ACC112 (cell line): Measurements from ENCODE around the gene CADM2.

Experiments
- H2AFZ ChIP-seq: fragments of 200-600 bp; sonication (generic); one replicate; pipeline ENCODE4 v1.6.0; 2017; ENCODE audit warnings: antibody characterized with exemption, low read length; ENCODE audit not compliant: unreplicated experiment
- H3K27ac ChIP-seq: fragments of 200-600 bp; sonication (generic); 2 replicates; pipeline ENCODE4 v1.5.1; 2014; ENCODE audit warnings: low read depth, mild to moderate bottlenecking, antibody characterized with exemption, low read length, moderate library complexity
- H3K27me3 ChIP-seq: fragments of 200-600 bp; sonication (generic); 2 replicates; pipeline ENCODE4 v1.6.1; 2014; ENCODE audit warnings: mild to moderate bottlenecking, antibody characterized with exemption, low read length, moderate library complexity, mixed read lengths; ENCODE audit not compliant: insufficient read depth
- H3K36me3 ChIP-seq: fragments of 200-600 bp; sonication (generic); 2 replicates; pipeline ENCODE4 v1.6.1; 2016; ENCODE audit warnings: mild to moderate bottlenecking, antibody characterized with exemption, low read length, moderate library complexity, mixed read lengths; ENCODE audit not compliant: insufficient read depth
- H3K4me1 ChIP-seq: fragments of 200-600 bp; sonication (generic); one replicate; pipeline ENCODE4 v1.6.1; 2016; ENCODE audit warnings: low read length, mixed read lengths; ENCODE audit not compliant: insufficient read depth, unreplicated experiment, control insufficient read depth
- H3K4me3 ChIP-seq: fragments of 200-600 bp; sonication (generic); 2 replicates; pipeline ENCODE4 v1.5.1; 2014; ENCODE audit warnings: mild to moderate bottlenecking, low read depth, low read length
- H3K79me2 ChIP-seq: fragments of 200-600 bp; sonication (generic); one replicate; pipeline ENCODE4 v1.6.0; 2016; ENCODE audit warnings: low read length; ENCODE audit not compliant: control insufficient read depth, unreplicated experiment, insufficient read depth

The CADM2 gene

GRCh38 chr3:85182975-85183752 is 224.4 kb downstream of the CADM2 start:
- Histone ChIP-seq H2AFZ (no peak overlapping the region), H3K79me2 (no peaks in the 10 kb centered on the region), H3K27ac (no peak overlapping the region), H3K4me3 (no peak overlapping the region), H3K27me3 (no peaks in the 10 kb centered on the region), H3K4me1 (no peaks in the 10 kb centered on the region), H3K36me3 (no peaks in the 10 kb centered on the region)

- no peaks in the 10 kb centered on the region for H3K27me3 ChIP-seq
- no peak overlapping the region for H3K27ac ChIP-seq
- H3K36me3 ChIP-seq, result no peaks in the 10 kb centered on the region
- H2AFZ ChIP-seq, result no peak overlapping the region
- no peaks in the 10 kb centered on the region for H3K79me2 ChIP-seq
- H3K4me3 ChIP-seq, result no peak overlapping the region
- no peaks in the 10 kb centered on the region for H3K4me1 ChIP-seq
These were observed 226.7 kb downstream of the CADM2 start for GRCh38 chr3:85185495-85185894.

GRCh38 chr3:85189731-85190130 is 230.9 kb downstream of the CADM2 start:
- Histone ChIP-seq H3K4me3 (no peak overlapping the region), H3K36me3 (no peaks in the 10 kb centered on the region), H3K27ac (no peak overlapping the region), H3K27me3 (no peaks in the 10 kb centered on the region), H3K4me1 (no peaks in the 10 kb centered on the region), H3K79me2 (no peaks in the 10 kb centered on the region), H2AFZ (no peak overlapping the region)

GRCh38 chr3:85193565-85193964 is 234.8 kb downstream of the CADM2 start:
- no peak overlapping the region for H2AFZ ChIP-seq
- H3K27ac ChIP-seq, result no peak overlapping the region

GRCh38 chr3:85208650-85209049 is 249.9 kb downstream of the CADM2 start:
- H3K4me3 ChIP-seq, result no peak overlapping the region
- no peaks in the 10 kb centered on the region for H3K27me3 ChIP-seq
- no peak overlapping the region for H3K27ac ChIP-seq
- no peaks in the 10 kb centered on the region for H3K36me3 ChIP-seq
- H3K79me2 ChIP-seq, result no peaks in the 10 kb centered on the region
- H2AFZ ChIP-seq, result no peak overlapping the region
- no peaks in the 10 kb centered on the region for H3K4me1 ChIP-seq

More at GRCh38 chr3:85193565-85193964, 234.8 kb downstream of the CADM2 start:
- Histone ChIP-seq H3K4me1 (no peaks in the 10 kb centered on the region), H3K79me2 (no peaks in the 10 kb centered on the region), H3K4me3 (no peak overlapping the region), H3K27me3 (no peaks in the 10 kb centered on the region), H3K36me3 (no peaks in the 10 kb centered on the region)

- Histone ChIP-seq H2AFZ (no peak overlapping the region), H3K27ac (no peak overlapping the region), H3K36me3 (no peaks in the 10 kb centered on the region), H3K4me3 (no peak overlapping the region), H3K27me3 (no peaks in the 10 kb centered on the region), H3K79me2 (no peaks in the 10 kb centered on the region), H3K4me1 (no peaks in the 10 kb centered on the region)
These were observed 251.8 kb downstream of the CADM2 start for GRCh38 chr3:85210540-85210939.

- Histone ChIP-seq H3K27me3 (no peaks in the 10 kb centered on the region), H3K36me3 (no peaks in the 10 kb centered on the region), H3K4me3 (no peak overlapping the region), H3K79me2 (no peaks in the 10 kb centered on the region), H3K27ac (no peak overlapping the region), H2AFZ (no peak overlapping the region), H3K4me1 (no peaks in the 10 kb centered on the region)
These were observed 270.2 kb downstream of the CADM2 start for GRCh38 chr3:85228966-85229365.

GRCh38 chr3:85244091-85244490 is 285.3 kb downstream of the CADM2 start:
- Histone ChIP-seq H3K27ac (no peak overlapping the region), H3K4me1 (no peaks in the 10 kb centered on the region), H3K27me3 (no peaks in the 10 kb centered on the region), H3K36me3 (no peaks in the 10 kb centered on the region), H3K79me2 (no peaks in the 10 kb centered on the region), H3K4me3 (no peak overlapping the region), H2AFZ (no peak overlapping the region)

GRCh38 chr3:85244519-85244918 is 285.7 kb downstream of the CADM2 start:
- no peak overlapping the region for H2AFZ ChIP-seq
- H3K27me3 ChIP-seq, result no peaks in the 10 kb centered on the region
- H3K79me2 ChIP-seq, result no peaks in the 10 kb centered on the region
- H3K4me1 ChIP-seq, result no peaks in the 10 kb centered on the region
- no peaks in the 10 kb centered on the region for H3K36me3 ChIP-seq
- no peak overlapping the region for H3K4me3 ChIP-seq
- no peak overlapping the region for H3K27ac ChIP-seq

DNA sequence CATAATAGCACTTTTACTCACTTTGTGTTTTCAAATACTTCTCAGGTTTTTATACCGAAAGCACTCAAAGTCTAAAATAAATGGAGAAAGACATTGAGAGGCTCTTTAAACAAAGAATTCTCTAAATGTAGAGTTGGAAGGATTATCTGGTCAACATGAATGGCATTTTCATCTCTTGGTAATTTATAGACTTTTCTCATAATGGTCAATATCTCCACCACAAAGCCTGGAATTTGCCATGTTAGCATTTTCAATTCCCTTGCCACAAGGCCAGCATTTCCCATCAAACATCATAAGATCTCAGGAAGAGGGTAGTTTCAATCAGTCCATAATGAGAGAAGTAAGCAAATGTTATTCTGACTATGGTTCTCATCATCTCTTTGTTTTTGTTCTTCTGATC is 293.0 kb downstream of the CADM2 start:
- no peaks in the 10 kb centered on the region for H3K36me3 ChIP-seq
- H3K27me3 ChIP-seq, result no peaks in the 10 kb centered on the region
- no peak overlapping the region for H2AFZ ChIP-seq
- no peak overlapping the region for H3K4me3 ChIP-seq
- no peaks in the 10 kb centered on the region for H3K4me1 ChIP-seq
- H3K27ac ChIP-seq, result no peak overlapping the region
- no peaks in the 10 kb centered on the region for H3K79me2 ChIP-seq

- no peaks in the 10 kb centered on the region for H3K27me3 ChIP-seq
- no peak overlapping the region for H2AFZ ChIP-seq
- no peak overlapping the region for H3K27ac ChIP-seq
- H3K36me3 ChIP-seq, result no peaks in the 10 kb centered on the region
- no peaks in the 10 kb centered on the region for H3K79me2 ChIP-seq
- no peaks in the 10 kb centered on the region for H3K4me1 ChIP-seq
- H3K4me3 ChIP-seq, result no peak overlapping the region
These were observed 293.9 kb downstream of the CADM2 start for GRCh38 chr3:85252686-85253085.
